Esophagus muscularis mucosa (tissue), 3 donors: Measurements from ENCODE around the gene IL20.

ENCODE experiments used
- CTCF ChIP-seq, 3 experiments: fragments of 200-600 bp in 2 of 3; fragments of 450-650 bp in 1 of 3; sonication (generic) in 2 of 3; IDR thresholded peaks; one replicate each; pipeline ENCODE4 v1.5.1; 2017 to 2019; ENCODE audit warnings: antibody characterized with exemption in 3 of 3, mild to moderate bottlenecking in 2 of 3, moderate library complexity in 1 of 3
- POLR2A ChIP-seq: fragments of 450-650 bp; IDR thresholded peaks from one replicate; pipeline ENCODE4 v1.6.1; 2017; ENCODE audit warnings: antibody characterized with exemption, moderate library complexity, mild to moderate bottlenecking, low read depth

GRCh38 chr1:206863266-206863665, 2.2 kb upstream of the IL20 start:
- TF ChIP-seq CTCF (IDR thresholded peaks at IDR 0.05) = no peak
- no peak for TF ChIP-seq POLR2A
